Effector memory CD4-positive, alpha-beta T cell (primary cell): ENCODE data around the gene CCNQ.

Experiments
- DNase-seq, 3 donors: peaks; one replicate each; pipeline ENCODE4 v3.0.0-alpha.2; 2020
- H3K27ac ChIP-seq: 2 replicates; pipeline ENCODE4 v1.7.0; 2013; ENCODE audit warnings: mild to moderate bottlenecking, low read length, moderate library complexity; ENCODE audit not compliant: insufficient read depth, poor library complexity, severe bottlenecking
- H3K27me3 ChIP-seq: replicated peaks from 2 replicates; pipeline ENCODE4 v1.7.0; 2013; ENCODE audit warnings: mild to moderate bottlenecking, low read length; ENCODE audit not compliant: insufficient read depth, control insufficient read depth, poor library complexity, severe bottlenecking
- H3K36me3 ChIP-seq: 2 replicates; pipeline ENCODE4 v1.7.0; 2013; ENCODE audit warnings: mild to moderate bottlenecking, low read length, moderate library complexity; ENCODE audit not compliant: control insufficient read depth, insufficient read depth
- H3K4me1 ChIP-seq: 2 replicates; pipeline ENCODE4 v1.7.0; 2013; ENCODE audit warnings: low read length, mild to moderate bottlenecking; ENCODE audit not compliant: control insufficient read depth, insufficient read depth, poor library complexity, severe bottlenecking
- H3K4me3 ChIP-seq: 2 replicates; pipeline ENCODE4 v1.7.0; 2013; ENCODE audit warnings: low read length, low read depth, mild to moderate bottlenecking; ENCODE audit not compliant: insufficient read depth, poor library complexity, severe bottlenecking
- H3K9me3 ChIP-seq: 2 replicates; pipeline ENCODE4 v1.7.0; 2013; ENCODE audit warnings: mild to moderate bottlenecking, low read length, moderate library complexity; ENCODE audit not compliant: control insufficient read depth

CCNQ gene

GRCh38 chrX:153595859-153596857 lies 2.8 kb downstream of the CCNQ start:
- no peaks in the 10 kb centered on the region for H3K9me3 ChIP-seq
- no peak overlapping the region for H3K4me3 ChIP-seq
- DNase-seq: no peak
- peaks cover 25% of the 10 kb centered on the region for H3K36me3 ChIP-seq
- no peak overlapping the region for H3K27ac ChIP-seq
- H3K27me3 ChIP-seq: no peaks in the 10 kb centered on the region
- peaks cover 11% of the 10 kb centered on the region for H3K4me1 ChIP-seq

- no peak for DNase-seq
- no peak overlapping the region for H3K4me3 ChIP-seq
- H3K4me1 ChIP-seq: peaks cover 9% of the 10 kb centered on the region
- no peak overlapping the region for H3K27ac ChIP-seq
- no peaks in the 10 kb centered on the region for H3K27me3 ChIP-seq
- H3K36me3 ChIP-seq: peaks cover 25% of the 10 kb centered on the region
- no peaks in the 10 kb centered on the region for H3K9me3 ChIP-seq
These were observed 3.6 kb downstream of the CCNQ start for GRCh38 chrX:153595387-153595786.

DNA sequence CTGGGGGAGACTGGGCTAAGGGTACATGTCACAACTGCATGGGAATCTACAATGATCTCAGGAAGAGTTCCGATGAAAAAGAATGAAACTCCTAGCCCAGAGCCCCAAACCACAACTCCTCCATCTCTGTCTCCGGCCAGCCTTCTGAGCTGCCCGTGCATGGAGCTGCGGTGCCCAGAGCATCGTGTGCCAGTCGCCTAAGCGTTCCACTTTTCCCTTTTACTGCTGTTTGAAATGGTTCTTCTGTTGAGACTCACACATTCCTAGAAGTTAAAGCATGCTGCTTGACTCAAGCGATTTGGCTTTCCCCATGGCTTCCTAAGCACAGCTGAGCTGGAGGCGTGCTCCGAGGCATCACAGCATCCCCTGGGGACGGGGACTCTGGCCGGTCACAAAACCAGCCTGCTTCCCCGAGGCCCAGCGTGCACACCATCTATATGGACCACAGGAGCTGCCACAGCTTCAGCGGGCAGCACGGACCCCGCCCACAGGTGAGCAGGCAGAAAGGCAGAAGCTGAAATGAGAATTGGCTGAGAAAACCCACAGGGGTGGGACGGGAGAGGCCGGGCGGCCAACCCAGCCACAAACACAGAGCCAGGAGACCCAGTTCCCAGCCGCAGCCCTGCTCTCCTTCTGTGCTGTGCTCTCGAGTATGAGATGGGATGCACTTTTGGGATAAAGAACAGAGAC lies 5.0 kb downstream of the CCNQ start:
- DNase-seq: no peak
- Histone ChIP-seq H3K27me3 (no peaks in the 10 kb centered on the region), H3K27ac (no peak overlapping the region), H3K4me3 (no peak overlapping the region), H3K4me1 (peaks cover 4% of the 10 kb centered on the region), H3K9me3 (no peaks in the 10 kb centered on the region), H3K36me3 (peaks cover 31% of the 10 kb centered on the region)

GRCh38 chrX:153592966-153593688 lies 5.8 kb downstream of the CCNQ start:
- no peaks in the 10 kb centered on the region for H3K9me3 ChIP-seq
- no peaks in the 10 kb centered on the region for H3K27me3 ChIP-seq
- peaks cover 38% of the 10 kb centered on the region for H3K36me3 ChIP-seq
- H3K27ac ChIP-seq: no peak overlapping the region
- no peak overlapping the region for H3K4me3 ChIP-seq
- no peak for DNase-seq
- peaks cover 4% of the 10 kb centered on the region for H3K4me1 ChIP-seq

GRCh38 chrX:153592091-153592833 lies 6.7 kb downstream of the CCNQ start:
- Histone ChIP-seq H3K27ac (no peak overlapping the region), H3K9me3 (no peaks in the 10 kb centered on the region), H3K4me1 (no peaks in the 10 kb centered on the region), H3K4me3 (no peak overlapping the region), H3K27me3 (no peaks in the 10 kb centered on the region), H3K36me3 (peaks cover 47% of the 10 kb centered on the region)
- no peak for DNase-seq

DNA sequence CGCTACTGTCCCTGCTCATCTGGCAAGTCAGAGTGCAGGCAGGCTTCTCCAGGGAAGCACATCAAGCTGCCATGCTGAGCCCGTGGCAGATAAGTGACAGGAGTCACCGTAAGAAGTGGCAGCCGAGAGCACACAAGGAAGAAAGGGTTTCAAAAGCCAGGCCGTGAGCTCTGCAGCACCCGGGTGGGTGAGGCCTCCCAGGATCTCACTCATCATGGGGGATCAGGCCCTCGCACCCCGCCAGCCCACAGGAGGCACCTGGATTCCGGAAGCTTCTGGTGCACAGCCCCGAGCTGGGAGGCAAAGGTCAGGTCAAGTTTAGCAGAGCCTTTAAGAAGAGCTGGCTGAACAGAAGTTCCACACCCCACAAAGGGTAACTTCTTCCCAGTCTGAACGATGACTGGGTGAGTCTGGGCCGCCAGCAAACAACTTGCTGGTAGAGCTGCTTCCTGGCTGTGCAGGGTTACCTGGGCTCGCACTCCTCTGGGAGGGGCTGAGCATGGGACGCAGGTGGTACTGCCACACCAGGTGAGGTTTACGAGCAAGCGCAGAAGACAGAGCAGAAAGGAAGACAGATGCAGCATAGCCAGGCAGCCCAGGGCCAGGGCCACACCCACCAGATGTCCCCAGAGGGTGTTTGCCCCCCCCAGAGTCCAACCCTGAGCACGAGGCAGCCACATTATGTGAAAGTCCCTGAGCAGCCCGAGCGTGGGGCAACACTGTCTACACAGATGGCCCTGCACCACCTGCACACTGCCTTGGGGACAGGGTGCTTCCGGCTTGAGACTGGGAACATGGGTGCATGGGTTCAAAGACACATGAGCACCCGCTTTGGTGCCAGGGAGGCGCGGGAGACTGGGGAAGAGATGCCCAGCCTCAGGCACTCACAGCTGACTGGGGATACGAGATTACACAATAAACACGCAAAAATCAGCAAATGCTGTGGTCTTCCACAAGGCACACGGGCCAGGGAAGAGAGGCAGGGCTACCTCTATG lies 7.7 kb downstream of the CCNQ start:
- no peaks in the 10 kb centered on the region for H3K9me3 ChIP-seq
- H3K4me1 ChIP-seq: no peaks in the 10 kb centered on the region
- no peak overlapping the region for H3K27ac ChIP-seq
- no peaks in the 10 kb centered on the region for H3K27me3 ChIP-seq
- no peak overlapping the region for H3K4me3 ChIP-seq
- no peak for DNase-seq
- peaks cover 50% of the 10 kb centered on the region for H3K36me3 ChIP-seq

- no peak for DNase-seq
- H3K27ac ChIP-seq: no peak overlapping the region
- H3K36me3 ChIP-seq: peaks cover 38% of the 10 kb centered on the region
- no peak overlapping the region for H3K4me3 ChIP-seq
- H3K27me3 ChIP-seq: no peaks in the 10 kb centered on the region
- H3K9me3 ChIP-seq: no peaks in the 10 kb centered on the region
- H3K4me1 ChIP-seq: no peaks in the 10 kb centered on the region
These were observed 10.0 kb downstream of the CCNQ start for GRCh38 chrX:153588782-153589446.

DNA sequence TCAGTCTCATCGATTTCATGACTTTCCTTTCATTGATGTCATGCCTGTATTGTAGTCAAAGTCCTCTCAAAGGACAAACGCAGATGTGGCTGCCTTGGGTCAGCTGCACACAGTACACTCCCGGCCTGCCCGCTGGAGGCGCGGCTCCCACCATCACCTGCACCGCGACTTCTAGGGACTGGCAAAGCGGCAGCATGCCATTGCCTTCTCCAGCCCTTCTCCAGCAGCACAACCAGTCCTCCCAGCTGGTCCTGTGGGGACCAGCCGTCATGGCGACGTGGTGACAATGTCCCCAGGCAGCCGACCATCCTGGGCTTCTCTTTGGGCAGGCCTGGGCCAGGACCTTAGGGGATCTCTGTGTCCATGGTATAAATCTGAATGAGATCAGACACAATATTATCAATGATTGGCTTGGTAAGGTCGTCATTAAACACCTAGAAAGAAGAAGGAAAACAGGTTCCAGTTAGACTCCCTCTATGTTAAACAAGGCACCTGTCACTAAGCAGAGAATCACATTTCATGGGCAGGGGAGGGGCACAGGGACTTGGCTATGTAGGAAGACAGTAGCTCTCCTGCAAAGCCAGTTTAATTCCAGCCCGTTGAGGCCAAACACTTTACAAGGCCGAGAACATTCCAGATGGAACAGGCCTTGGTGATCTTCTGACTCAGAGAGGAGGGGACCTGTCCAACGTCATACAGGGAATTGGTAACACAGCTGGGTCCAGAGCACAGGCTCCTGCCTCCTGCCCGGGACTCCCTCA lies 10.7 kb downstream of the CCNQ start:
- Histone ChIP-seq H3K4me3 (no peak overlapping the region), H3K4me1 (peaks cover 4% of the 10 kb centered on the region), H3K36me3 (peaks cover 31% of the 10 kb centered on the region), H3K9me3 (no peaks in the 10 kb centered on the region), H3K27ac (no peak overlapping the region), H3K27me3 (no peaks in the 10 kb centered on the region)
- DNase-seq: no peak
